ENCODE data around the gene TRIM37. TPM values are rescaled to one million over a fixed set of nuclear protein-coding genes. Genes with fewer than 3 reads are reported as not detected.

The TRIM37 gene
- polyA plus RNA-seq, 3 donors from 2014 or later = 6.0 to 12.5 (median 7.1) TPM

DNA sequence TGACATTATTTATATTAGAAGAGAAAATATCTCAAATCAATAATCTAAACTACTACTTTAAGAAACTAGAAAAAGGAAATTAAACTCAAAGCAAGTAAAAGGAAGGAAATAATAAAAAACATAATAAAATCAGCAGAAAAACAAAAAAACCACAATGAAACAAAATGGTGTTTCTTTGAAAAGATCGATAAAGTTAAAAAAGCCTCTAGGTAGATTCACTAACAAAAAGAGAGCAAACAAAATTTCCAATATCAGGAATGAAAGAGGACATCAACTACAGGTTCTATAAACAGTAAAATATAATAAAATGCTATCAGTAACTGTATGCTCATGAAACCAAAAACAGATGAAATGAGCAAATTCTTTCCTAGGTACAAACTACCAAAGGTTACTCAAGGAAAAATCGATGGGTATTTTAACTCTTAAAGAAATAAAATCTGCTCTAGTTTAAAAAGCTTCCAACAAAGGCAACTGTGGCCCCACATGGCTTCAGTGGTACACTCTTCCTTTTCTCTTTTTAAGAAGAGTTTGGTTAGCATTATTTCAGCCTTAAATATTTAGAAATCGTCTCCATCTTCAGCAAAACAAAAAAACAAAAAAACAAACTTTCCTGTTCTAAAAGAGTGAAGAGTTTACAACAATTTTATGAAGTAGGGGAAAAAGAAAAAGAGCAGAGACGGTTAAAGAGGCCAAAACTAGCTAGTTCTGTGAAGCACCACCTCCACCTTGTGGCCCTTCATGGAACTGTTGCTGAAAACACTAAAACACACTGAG, 102.2 kb downstream of the TRIM37 start:
- H3K27ac Mint-ChIP-seq = peak overlapping the region in 5 of 6 donors; percentile 26 to 64 (median 56)
- H3K27me3 Mint-ChIP-seq (ENCODE audit: low read depth in 3 of 3) = no peaks in the 10 kb centered on the region
- peaks cover 4 to 7% of the 10 kb centered on the region in 2 donors for H3K4me1 Mint-ChIP-seq
- no peak overlapping the region for H3K4me3 Mint-ChIP-seq
- DNase-seq = peak; percentile 45 to 60 (median 50)
- no peaks in the 10 kb centered on the region for H3K9me3 Mint-ChIP-seq
- peaks cover 3 to 9% (median 3%) of the 10 kb centered on the region in 3 donors for H3K36me3 Mint-ChIP-seq

DNA sequence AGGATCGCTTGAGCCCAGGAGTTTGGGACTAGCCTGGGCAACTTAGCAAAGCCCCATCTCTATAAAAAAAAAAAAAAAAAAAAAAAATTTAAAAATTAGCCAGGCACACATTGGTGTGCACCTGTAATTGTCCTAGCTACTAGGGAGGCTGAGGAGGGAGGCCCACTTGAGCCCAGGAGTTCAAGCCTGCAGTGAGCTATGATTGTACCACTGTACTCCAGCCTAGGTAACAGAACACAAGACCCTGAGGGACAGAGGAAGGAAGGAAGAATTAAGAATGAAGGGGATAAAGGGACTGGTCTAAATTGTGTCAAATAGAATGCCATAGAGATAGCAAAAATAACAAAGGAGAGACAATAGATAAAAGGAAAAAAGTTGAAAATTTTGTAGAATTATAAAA, 102.8 kb downstream of the TRIM37 start:
- no peak for DNase-seq
- peaks cover 8 to 14% (median 10%) of the 10 kb centered on the region in 3 donors for H3K36me3 Mint-ChIP-seq
- H3K4me3 Mint-ChIP-seq = no peak overlapping the region
- no peaks in the 10 kb centered on the region for H3K9me3 Mint-ChIP-seq
- no peaks in the 10 kb centered on the region for H3K27me3 Mint-ChIP-seq (ENCODE audit: low read depth in 3 of 3)
- H3K4me1 Mint-ChIP-seq = peaks cover 4 to 7% of the 10 kb centered on the region in 2 donors
- H3K27ac Mint-ChIP-seq = no peak overlapping the region

DNA sequence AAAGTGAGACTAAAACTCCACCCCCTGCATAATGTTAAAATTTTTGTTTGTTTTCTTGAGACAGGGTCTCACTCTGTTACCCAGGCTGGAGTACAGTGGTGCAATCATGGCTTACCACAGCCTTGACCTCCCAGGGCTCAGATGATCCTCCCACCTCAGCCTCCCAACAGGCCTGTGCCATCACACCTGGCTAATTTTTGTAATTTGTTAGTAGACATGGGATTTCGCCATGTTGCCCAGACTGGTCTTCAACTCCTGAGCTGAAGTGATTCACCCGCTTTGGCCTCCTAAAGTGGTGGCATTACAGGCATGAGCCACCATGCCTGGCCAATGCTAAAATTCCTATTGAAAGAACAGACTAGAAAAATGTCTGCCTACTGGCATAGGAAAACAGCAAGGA, 103.8 kb downstream of the TRIM37 start:
- Mint-ChIP-seq H3K9me3 (no peaks in the 10 kb centered on the region), H3K36me3 (peaks cover 17 to 23% (median 17%) of the 10 kb centered on the region in 3 donors), H3K4me3 (no peak overlapping the region), H3K4me1 (peaks cover 4 to 7% of the 10 kb centered on the region in 2 donors), H3K27ac (peak overlapping the region in 2 of 6 donors; percentile 18 to 45), H3K27me3 (ENCODE audit: low read depth in 3 of 3) (no peaks in the 10 kb centered on the region)
- DNase-seq = no peak

DNA sequence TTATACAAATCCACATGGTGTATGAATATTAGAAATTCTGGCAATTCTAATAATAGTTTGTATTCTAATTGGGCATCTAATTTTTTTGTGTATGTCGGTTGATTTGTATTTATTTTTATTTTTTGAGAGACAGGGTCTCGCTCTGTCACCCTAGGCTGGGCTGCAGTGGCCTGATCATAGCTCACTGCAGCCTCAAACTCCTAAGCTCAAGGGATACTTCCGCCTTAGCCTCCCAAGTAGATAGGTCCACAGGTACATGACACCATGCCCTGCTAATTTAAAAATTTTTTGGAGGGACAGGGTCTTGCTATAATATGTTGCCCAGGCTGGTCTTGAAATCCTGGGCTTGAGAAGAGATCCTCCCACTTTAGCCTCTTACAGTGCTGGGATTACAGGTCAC, 104.6 kb downstream of the TRIM37 start:
- no peak for DNase-seq
- Mint-ChIP-seq H3K27me3 (ENCODE audit: low read depth in 3 of 3) (peaks cover 0 to 2% (median 0%) of the 10 kb centered on the region in 3 donors), H3K4me3 (peak overlapping the region in 1 of 5 donors; percentile 21), H3K4me1 (peaks cover 4 to 7% of the 10 kb centered on the region in 2 donors), H3K36me3 (peaks cover 17 to 24% (median 23%) of the 10 kb centered on the region in 3 donors), H3K9me3 (no peaks in the 10 kb centered on the region), H3K27ac (peak overlapping the region in 3 of 6 donors; percentile 48 to 94 (median 73))

DNA sequence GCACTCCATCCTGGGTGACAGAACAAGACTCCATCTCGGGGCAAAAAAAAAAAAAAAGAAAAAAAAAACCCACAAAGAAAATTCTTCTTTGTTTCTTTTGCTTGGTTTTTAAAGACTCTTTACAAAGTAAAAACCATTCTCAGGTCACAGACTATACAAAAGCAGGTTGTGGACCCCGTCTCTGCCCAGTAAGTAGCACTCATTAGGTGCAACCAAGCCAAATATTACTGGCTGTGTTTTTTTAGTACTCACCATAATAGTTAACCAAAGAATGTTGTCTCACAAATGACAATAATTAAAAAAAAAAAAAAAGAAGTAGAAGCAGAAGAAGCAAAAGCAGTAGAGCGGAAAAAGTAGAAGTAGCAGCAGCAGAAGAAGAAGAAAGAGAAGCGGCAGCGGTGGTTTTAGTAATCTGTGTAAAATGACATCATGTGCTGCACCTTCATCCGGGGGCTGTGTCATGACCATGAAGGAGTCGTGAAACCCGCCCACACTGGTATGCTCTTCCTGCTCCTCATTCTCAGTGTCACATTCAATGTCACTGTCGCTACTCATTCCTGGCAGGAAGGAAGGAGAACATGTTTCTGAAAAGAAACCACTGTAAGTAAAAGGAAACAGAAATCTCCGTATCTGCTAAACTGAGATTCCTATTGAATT, 105.4 kb downstream of the TRIM37 start:
- Mint-ChIP-seq H3K27me3 (ENCODE audit: low read depth in 3 of 3) (peaks cover 0 to 2% (median 0%) of the 10 kb centered on the region in 3 donors), H3K9me3 (no peaks in the 10 kb centered on the region), H3K27ac (peak overlapping the region; percentile 64 to 94 (median 83)), H3K4me3 (peak overlapping the region; percentile 26 to 85 (median 68)), H3K4me1 (peaks cover 4 to 7% of the 10 kb centered on the region in 2 donors), H3K36me3 (peaks cover 17 to 27% (median 26%) of the 10 kb centered on the region in 3 donors)
- DNase-seq = peak; percentile 5 to 52 (median 5)

DNA sequence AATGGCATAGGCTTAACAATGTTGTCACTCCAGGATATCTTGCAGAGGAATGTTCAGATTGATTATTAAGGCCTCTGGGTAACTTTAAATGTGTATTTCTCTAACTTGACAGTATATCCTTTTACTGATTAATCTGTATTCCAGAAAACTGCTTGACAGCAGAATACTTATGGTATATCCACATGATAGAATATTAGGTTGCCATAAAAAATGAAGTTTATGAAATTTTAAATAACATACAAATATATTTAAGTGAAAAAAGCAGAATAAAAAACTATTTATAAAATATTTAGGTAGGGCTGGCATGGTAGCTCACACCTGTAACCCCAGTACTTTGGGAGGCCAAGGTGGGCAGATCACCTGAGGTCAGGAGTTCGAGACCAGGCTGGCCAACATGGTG, 106.7 kb downstream of the TRIM37 start:
- no peak for DNase-seq
- Mint-ChIP-seq H3K27me3 (ENCODE audit: low read depth in 3 of 3) (peaks cover 0 to 2% (median 0%) of the 10 kb centered on the region in 3 donors), H3K4me3 (no peak overlapping the region), H3K36me3 (peaks cover 17 to 27% (median 26%) of the 10 kb centered on the region in 3 donors), H3K9me3 (no peaks in the 10 kb centered on the region), H3K27ac (no peak overlapping the region), H3K4me1 (peaks cover 4 to 7% of the 10 kb centered on the region in 2 donors)

DNA sequence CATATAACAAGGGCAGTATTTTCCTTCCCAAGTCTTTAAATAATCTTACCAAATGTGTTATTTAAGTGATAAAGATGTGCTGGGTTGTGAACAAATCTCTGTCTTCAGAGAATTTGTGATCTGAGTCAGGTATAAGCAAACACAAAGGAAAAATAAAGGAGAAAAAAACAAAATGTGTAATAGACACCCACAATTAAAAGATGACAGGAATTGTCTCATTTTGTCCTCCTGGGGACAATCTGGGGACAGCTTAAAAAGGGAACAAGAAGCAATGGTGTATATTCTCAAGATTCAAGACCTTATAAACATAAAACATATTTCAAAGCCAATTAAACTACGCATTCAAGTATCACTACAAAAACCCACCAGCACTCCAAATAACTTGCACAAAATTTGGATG, 107.2 kb downstream of the TRIM37 start:
- Mint-ChIP-seq H3K36me3 (peaks cover 17 to 27% (median 26%) of the 10 kb centered on the region in 3 donors), H3K4me3 (no peak overlapping the region), H3K4me1 (peaks cover 4 to 7% of the 10 kb centered on the region in 2 donors), H3K27ac (peak overlapping the region in 1 of 6 donors; percentile 5), H3K9me3 (no peaks in the 10 kb centered on the region), H3K27me3 (ENCODE audit: low read depth in 3 of 3) (peaks cover 0 to 2% (median 0%) of the 10 kb centered on the region in 3 donors)
- no peak for DNase-seq

DNA sequence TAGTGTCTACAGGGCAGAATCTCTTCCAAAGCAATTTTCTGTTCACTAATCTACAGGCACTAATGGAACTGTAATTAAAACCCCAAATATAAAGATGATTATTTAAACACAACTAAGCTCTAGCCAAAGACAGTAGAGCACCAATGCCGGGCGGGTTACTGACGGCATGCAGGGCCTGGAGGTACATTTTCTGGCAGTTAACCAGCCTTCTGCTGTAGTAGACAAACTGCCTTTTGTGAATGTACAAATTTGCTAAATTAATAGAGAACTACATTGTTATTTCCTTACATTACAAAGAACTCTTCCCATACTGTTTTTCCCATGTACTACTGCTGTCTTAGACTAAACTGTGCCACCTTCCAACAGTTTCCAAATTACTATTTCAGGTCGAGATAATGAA, 107.8 kb downstream of the TRIM37 start:
- H3K36me3 Mint-ChIP-seq = peaks cover 17 to 27% (median 26%) of the 10 kb centered on the region in 3 donors
- H3K9me3 Mint-ChIP-seq = no peaks in the 10 kb centered on the region
- no peak overlapping the region for H3K4me3 Mint-ChIP-seq

DNA sequence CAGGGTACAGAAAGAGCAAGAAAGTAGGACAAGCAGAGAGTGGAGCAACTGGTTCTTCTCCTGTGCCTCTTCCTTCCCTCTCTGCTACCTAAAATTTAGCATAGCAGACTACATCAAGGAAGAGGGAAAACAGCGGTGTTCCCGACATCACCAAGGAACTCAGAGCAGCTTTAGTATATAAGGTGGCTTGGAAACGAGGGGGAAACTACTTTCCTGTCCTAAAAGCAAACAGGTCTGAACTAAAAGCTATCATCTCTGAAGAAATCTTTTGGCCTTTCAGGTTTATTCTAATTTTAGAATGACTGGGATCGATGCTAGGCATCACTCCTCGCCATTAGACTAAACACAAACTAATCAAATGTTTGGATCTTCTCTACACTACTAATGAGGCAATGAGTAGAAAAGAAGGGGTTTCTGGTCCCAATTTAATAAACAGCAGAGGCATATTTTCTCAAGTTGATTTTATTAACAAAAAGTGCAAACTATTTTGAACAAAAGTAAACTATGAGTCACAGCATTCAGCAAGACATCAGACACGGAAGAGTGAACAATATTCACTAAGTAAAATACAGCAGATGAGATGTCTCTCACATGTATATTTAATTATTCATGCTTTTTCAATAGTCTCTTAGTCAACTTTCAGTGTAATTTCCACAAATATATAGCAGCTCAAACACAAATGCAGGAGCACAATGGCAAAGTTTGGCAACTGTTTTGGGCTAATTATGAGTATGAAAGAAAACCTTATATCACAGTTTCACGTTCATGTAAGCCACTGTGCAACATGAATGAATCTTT, 108.7 kb downstream of the TRIM37 start:
- H3K9me3 Mint-ChIP-seq = no peaks in the 10 kb centered on the region
- H3K27ac Mint-ChIP-seq = peak overlapping the region in 1 of 6 donors; percentile 62
- H3K4me1 Mint-ChIP-seq = peaks cover 4 to 7% of the 10 kb centered on the region in 2 donors
- no peak overlapping the region for H3K4me3 Mint-ChIP-seq
- DNase-seq = no peak
- H3K27me3 Mint-ChIP-seq (ENCODE audit: low read depth in 3 of 3) = peaks cover 0 to 4% (median 4%) of the 10 kb centered on the region in 3 donors
- peaks cover 20 to 30% (median 27%) of the 10 kb centered on the region in 3 donors for H3K36me3 Mint-ChIP-seq

More for the DNA sequence above, 107.8 kb downstream of the TRIM37 start:
- no peak overlapping the region for H3K27ac Mint-ChIP-seq
- DNase-seq = no peak
- H3K4me1 Mint-ChIP-seq = peaks cover 4 to 7% of the 10 kb centered on the region in 2 donors
- H3K27me3 Mint-ChIP-seq (ENCODE audit: low read depth in 3 of 3) = peaks cover 0 to 4% (median 0%) of the 10 kb centered on the region in 3 donors

DNA sequence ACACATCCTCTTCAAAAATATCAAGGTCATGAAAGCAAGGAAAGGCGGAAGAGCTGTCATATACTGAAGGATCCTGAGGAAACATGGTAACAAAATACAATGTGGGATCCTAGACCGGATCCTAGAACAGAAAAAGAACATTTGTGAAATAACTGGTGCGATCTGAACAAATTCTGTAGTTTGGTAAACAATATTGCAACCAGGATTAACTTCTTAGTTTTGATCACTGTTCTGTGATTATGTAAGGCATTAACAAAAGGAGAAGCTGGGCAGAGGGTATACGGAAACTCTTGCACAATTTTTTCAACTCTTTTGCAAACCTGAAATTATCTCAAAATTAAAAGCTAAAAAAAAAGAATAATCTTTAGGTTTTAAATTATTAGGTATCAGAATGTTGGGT, 109.7 kb downstream of the TRIM37 start:
- DNase-seq = no peak
- peaks cover 21 to 30% (median 27%) of the 10 kb centered on the region in 3 donors for H3K36me3 Mint-ChIP-seq
- H3K4me3 Mint-ChIP-seq = no peak overlapping the region
- no peaks in the 10 kb centered on the region for H3K9me3 Mint-ChIP-seq
- H3K27ac Mint-ChIP-seq = peak overlapping the region in 1 of 6 donors; percentile 44
- peaks cover 0 to 4% (median 4%) of the 10 kb centered on the region in 3 donors for H3K27me3 Mint-ChIP-seq (ENCODE audit: low read depth in 3 of 3)
- peaks cover 4 to 7% of the 10 kb centered on the region in 2 donors for H3K4me1 Mint-ChIP-seq

DNA sequence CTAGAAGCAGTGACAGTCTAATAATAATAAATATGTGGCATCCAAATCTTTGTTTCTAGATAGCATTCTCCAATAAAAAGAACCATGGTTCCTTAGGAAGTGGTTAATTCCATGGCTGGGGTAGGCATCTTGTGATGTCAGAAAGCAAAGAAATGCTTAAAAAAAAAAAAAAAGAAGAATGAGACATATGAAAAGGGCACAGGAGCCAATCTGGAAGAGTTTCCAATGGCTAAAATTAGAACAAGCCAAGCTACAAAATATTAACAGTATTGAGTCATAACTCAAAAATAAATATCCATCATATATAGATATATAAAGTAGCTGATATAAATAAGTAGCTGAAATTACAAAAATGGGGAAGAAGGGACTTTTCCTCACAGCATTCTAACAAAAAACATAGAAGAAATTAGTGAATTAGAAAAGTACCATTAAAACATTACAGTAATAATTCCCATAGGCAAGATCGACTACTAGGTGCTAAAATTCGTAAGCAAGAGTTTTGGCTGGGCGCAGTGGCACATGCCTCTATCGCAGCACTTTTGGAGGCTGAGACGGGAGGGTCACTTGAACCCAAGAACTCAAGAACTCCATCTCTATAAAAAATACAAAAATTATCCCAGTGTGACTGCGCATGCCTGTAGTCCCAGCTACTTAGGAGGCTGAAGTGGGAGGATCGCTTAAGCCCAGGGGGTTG, 111.3 kb downstream of the TRIM37 start:
- H3K4me1 Mint-ChIP-seq = no peaks in the 10 kb centered on the region
- no peak overlapping the region for H3K4me3 Mint-ChIP-seq
- no peak overlapping the region for H3K27ac Mint-ChIP-seq
- H3K36me3 Mint-ChIP-seq = peaks cover 21 to 32% (median 27%) of the 10 kb centered on the region in 3 donors
- H3K27me3 Mint-ChIP-seq (ENCODE audit: low read depth in 3 of 3) = peaks cover 0 to 4% (median 4%) of the 10 kb centered on the region in 3 donors
- no peak for DNase-seq
- H3K9me3 Mint-ChIP-seq = no peaks in the 10 kb centered on the region

DNA sequence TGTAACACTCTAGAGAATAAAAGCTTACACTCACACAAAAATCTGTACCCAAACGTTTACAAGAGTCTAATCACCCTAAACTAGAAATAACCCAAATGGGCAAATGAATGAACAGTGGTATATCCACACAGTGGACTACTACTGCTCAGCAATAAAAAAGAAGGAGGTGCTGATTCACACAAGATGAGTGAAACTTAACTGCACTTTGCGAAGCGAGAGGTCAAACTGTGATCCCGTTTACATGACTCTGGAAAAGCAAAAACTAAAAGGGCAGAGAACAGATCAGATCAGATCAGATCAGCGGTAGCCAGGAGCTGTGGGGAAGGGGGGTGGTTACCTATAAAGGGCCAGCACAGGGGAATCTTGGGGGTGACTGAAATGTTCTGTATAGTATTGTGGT, 113.4 kb downstream of the TRIM37 start:
- peaks cover 0 to 4% (median 4%) of the 10 kb centered on the region in 3 donors for H3K27me3 Mint-ChIP-seq (ENCODE audit: low read depth in 3 of 3)
- no peak for DNase-seq
- no peaks in the 10 kb centered on the region for H3K4me1 Mint-ChIP-seq
- H3K9me3 Mint-ChIP-seq = no peaks in the 10 kb centered on the region
- H3K27ac Mint-ChIP-seq = no peak overlapping the region
- peaks cover 12 to 23% (median 18%) of the 10 kb centered on the region in 3 donors for H3K36me3 Mint-ChIP-seq
- H3K4me3 Mint-ChIP-seq = no peak overlapping the region

Measured in immature natural killer cell (primary cell).